ENCODE measurements around the gene PPP2R3A. TPM values are rescaled to one million over a fixed set of nuclear protein-coding genes. Genes with fewer than 3 reads are reported as not detected.

Gene PPP2R3A
- polyA plus RNA-seq, 1 donor (not counting 4 experiments of a cell fraction or from before 2014, with no cell fraction given), result 11.1 TPM

DNA sequence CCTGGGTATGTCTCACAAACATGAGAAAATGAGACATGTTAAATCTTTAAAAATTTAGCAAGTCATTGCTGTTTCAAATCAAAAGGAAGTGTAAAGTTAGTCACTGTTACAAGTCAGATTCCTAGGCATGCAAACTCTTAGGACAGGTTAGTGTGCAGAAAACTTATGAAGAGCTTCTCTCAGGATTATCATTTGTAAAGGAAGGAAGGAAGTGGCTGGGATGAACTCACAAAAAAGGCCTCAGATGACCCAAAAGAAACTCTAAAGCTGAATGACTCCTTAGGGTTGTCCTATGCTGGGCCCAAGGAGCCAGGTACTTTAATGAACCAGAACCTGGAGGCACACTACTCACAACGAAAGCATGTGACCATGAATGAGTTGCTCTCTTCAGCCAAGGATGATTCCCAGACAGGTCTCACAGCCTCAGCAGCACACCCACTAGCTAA, 205.6 kb downstream of the PPP2R3A start:
- dilution Hi-C loops (cut with MboI; ENCODE audit: extremely low pct_ligation_motif_present, low sequenced_read_pairs), result no loop called here
- Histone ChIP-seq H3K36me3 (ENCODE audit: control insufficient read depth in 2 of 2, extremely low read depth in 1 of 2, insufficient read depth in 2 of 2, low read length in 2 of 2) (no peaks in the 10 kb centered on the region), H2AFZ (ENCODE audit: control insufficient read depth, low read length) (no peak overlapping the region), H3K79me2 (ENCODE audit: control insufficient read depth, insufficient read depth, low read length) (peaks cover 91% of the 10 kb centered on the region), H3K9ac (ENCODE audit: control insufficient read depth, extremely low read depth, insufficient read depth, low read length) (peak overlapping the region; percentile 61), H3K4me3 (ENCODE audit: control insufficient read depth in 2 of 3, extremely low read depth in 1 of 3, insufficient read depth in 2 of 3, low read depth in 1 of 3, low read length in 3 of 3) (no peak overlapping the region), H3K4me1 (ENCODE audit: control insufficient read depth, extremely low read depth, insufficient read depth, low read length) (peaks cover 43% of the 10 kb centered on the region), H3K27me3 (ENCODE audit: control insufficient read depth, extremely low read depth, insufficient read depth, low read length) (no peaks in the 10 kb centered on the region), H4K20me1 (ENCODE audit: control insufficient read depth, extremely low read depth, insufficient read depth, low read length) (no peaks in the 10 kb centered on the region), H3K27ac (ENCODE audit: control insufficient read depth, insufficient read depth, low read length) (peak overlapping the region; percentile 96), H3K4me2 (ENCODE audit: control insufficient read depth, extremely low read depth, insufficient read depth, low read depth, low read length) (peak overlapping the region; percentile 87), H3K9me1 (ENCODE audit: control insufficient read depth, extremely low read depth, insufficient read depth, low read length) (no peaks in the 10 kb centered on the region), H3K9me3 (ENCODE audit: control insufficient read depth, low read depth, low read length) (no peaks in the 10 kb centered on the region)
- no peak for TF ChIP-seq EZH2 (IDR thresholded peaks at IDR 0.05; ENCODE audit: low read length)
- TF ChIP-seq, protein P1, sequence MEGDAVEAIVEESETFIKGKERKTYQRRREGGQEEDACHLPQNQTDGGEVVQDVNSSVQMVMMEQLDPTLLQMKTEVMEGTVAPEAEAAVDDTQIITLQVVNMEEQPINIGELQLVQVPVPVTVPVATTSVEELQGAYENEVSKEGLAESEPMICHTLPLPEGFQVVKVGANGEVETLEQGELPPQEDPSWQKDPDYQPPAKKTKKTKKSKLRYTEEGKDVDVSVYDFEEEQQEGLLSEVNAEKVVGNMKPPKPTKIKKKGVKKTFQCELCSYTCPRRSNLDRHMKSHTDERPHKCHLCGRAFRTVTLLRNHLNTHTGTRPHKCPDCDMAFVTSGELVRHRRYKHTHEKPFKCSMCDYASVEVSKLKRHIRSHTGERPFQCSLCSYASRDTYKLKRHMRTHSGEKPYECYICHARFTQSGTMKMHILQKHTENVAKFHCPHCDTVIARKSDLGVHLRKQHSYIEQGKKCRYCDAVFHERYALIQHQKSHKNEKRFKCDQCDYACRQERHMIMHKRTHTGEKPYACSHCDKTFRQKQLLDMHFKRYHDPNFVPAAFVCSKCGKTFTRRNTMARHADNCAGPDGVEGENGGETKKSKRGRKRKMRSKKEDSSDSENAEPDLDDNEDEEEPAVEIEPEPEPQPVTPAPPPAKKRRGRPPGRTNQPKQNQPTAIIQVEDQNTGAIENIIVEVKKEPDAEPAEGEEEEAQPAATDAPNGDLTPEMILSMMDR (optimal IDR thresholded peaks at IDR 0.05 in 1 of 3, IDR thresholded peaks at IDR 0.05 in 1 of 3, conservative IDR thresholded peaks at IDR 0.05 in 1 of 3; ENCODE audit: extremely low read depth in 1 of 3, insufficient read depth in 2 of 3, low read length in 3 of 3), result no peak
- FAIRE-seq (peak; percentile 85), DNase-seq (ENCODE audit: low read depth, low spot score) (peak; percentile 56)

DNA sequence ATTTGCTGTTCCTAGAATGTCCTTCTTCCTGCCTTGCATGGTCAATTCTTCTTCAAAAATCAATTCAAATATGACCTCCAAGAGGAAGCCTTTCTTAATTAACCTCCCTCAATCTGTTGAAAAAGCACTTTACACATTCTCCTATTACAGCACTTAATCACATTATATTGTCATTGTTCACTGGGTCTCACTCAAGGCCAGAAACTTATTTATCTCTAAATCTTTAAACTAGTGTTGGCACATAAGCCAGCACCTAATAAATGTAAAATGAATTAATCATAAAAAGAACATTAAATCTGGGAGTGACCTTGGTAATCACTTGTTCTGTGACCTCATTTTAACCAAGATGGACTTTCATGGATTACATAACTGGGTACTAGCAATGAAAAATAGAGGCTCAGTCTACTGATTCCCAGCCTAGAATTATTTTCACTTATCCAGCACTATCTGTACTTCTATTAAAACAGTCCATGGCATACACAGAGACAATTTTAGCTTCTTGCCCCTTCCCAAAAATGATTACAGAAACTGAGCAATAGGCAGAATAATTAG, 208.5 kb downstream of the PPP2R3A start:
- no peak overlapping the region for H3K4me3 ChIP-seq (ENCODE audit: control insufficient read depth in 2 of 3, extremely low read depth in 1 of 3, insufficient read depth in 2 of 3, low read depth in 1 of 3, low read length in 3 of 3)
- H3K9me1 ChIP-seq (ENCODE audit: control insufficient read depth, extremely low read depth, insufficient read depth, low read length), result no peaks in the 10 kb centered on the region
- FAIRE-seq (no peak), DNase-seq (ENCODE audit: low read depth, low spot score) (no peak)
- no peaks in the 10 kb centered on the region for H3K36me3 ChIP-seq (ENCODE audit: control insufficient read depth in 2 of 2, extremely low read depth in 1 of 2, insufficient read depth in 2 of 2, low read length in 2 of 2)
- dilution Hi-C loops (cut with MboI; ENCODE audit: extremely low pct_ligation_motif_present, low sequenced_read_pairs), result no loop called here
- no peaks in the 10 kb centered on the region for H3K27me3 ChIP-seq (ENCODE audit: control insufficient read depth, extremely low read depth, insufficient read depth, low read length)
- H4K20me1 ChIP-seq (ENCODE audit: control insufficient read depth, extremely low read depth, insufficient read depth, low read length), result no peaks in the 10 kb centered on the region
- peak overlapping the region; percentile 23 for H3K27ac ChIP-seq (ENCODE audit: control insufficient read depth, insufficient read depth, low read length)
- H3K4me1 ChIP-seq (ENCODE audit: control insufficient read depth, extremely low read depth, insufficient read depth, low read length), result peaks cover 33% of the 10 kb centered on the region
- TF ChIP-seq, protein P1 (optimal IDR thresholded peaks at IDR 0.05 in 1 of 3, IDR thresholded peaks at IDR 0.05 in 1 of 3, conservative IDR thresholded peaks at IDR 0.05 in 1 of 3; ENCODE audit: extremely low read depth in 1 of 3, insufficient read depth in 2 of 3, low read length in 3 of 3), result no peak
- no peak for TF ChIP-seq EZH2 (IDR thresholded peaks at IDR 0.05; ENCODE audit: low read length)
- H3K9ac ChIP-seq (ENCODE audit: control insufficient read depth, extremely low read depth, insufficient read depth, low read length), result no peak overlapping the region
- H3K4me2 ChIP-seq (ENCODE audit: control insufficient read depth, extremely low read depth, insufficient read depth, low read depth, low read length), result peak overlapping the region; percentile 14
- peaks cover 91% of the 10 kb centered on the region for H3K79me2 ChIP-seq (ENCODE audit: control insufficient read depth, insufficient read depth, low read length)
- no peaks in the 10 kb centered on the region for H3K9me3 ChIP-seq (ENCODE audit: control insufficient read depth, low read depth, low read length)
- no peak overlapping the region for H2AFZ ChIP-seq (ENCODE audit: control insufficient read depth, low read length)
